ENCODE measurements around the gene COMT.

- TF ChIP-seq, protein P1, sequence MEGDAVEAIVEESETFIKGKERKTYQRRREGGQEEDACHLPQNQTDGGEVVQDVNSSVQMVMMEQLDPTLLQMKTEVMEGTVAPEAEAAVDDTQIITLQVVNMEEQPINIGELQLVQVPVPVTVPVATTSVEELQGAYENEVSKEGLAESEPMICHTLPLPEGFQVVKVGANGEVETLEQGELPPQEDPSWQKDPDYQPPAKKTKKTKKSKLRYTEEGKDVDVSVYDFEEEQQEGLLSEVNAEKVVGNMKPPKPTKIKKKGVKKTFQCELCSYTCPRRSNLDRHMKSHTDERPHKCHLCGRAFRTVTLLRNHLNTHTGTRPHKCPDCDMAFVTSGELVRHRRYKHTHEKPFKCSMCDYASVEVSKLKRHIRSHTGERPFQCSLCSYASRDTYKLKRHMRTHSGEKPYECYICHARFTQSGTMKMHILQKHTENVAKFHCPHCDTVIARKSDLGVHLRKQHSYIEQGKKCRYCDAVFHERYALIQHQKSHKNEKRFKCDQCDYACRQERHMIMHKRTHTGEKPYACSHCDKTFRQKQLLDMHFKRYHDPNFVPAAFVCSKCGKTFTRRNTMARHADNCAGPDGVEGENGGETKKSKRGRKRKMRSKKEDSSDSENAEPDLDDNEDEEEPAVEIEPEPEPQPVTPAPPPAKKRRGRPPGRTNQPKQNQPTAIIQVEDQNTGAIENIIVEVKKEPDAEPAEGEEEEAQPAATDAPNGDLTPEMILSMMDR (IDR thresholded peaks at IDR 0.05 in 8 of 11, conservative IDR thresholded peaks at IDR 0.05 in 3 of 11), result no peak
- TF ChIP-seq POLR2AphosphoS5 (IDR thresholded peaks at IDR 0.05) (no peak), POLR2A (IDR thresholded peaks at IDR 0.05) (no peak)
These were observed 49.7 kb downstream of the COMT start for GRCh38 chr22:19991395-19991644.
